Stimulated activated naive CD4-positive, alpha-beta T cell treated with Interleukin-2 at 50 U/mL for 16 hours (primary cell): Measurements from ENCODE around the gene EPHA5.
"Not testable (repeated sequence)": the region's sequence is repeated elsewhere in the genome, so short reads cannot be mapped to it uniquely, and the experiment has no call there.

Experiments used
- DNase-seq: peaks from one replicate; lab custom pipeline; 2025; lab: John Stamatoyannopoulos, UW

Gene EPHA5

DNA sequence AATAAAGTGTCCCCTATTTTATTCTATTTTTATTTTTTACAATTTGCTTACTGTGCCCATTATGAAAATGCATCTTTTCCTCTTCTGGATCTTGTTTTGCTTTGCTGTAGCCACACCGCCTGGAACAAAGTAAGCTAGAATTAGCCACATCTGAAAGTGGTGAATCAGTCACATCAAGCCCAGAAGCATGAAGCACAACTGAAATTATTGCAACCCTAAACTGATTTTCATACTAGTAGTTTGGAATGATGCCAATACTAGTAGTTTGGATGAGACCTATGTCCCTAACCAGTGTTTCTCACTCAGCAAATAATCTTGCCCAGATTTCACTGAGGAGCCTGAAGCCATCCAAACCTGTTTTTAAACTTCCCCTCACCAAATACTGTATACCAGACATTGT, 303.0 kb downstream of the EPHA5 start:
- no peak for DNase-seq

DNA sequence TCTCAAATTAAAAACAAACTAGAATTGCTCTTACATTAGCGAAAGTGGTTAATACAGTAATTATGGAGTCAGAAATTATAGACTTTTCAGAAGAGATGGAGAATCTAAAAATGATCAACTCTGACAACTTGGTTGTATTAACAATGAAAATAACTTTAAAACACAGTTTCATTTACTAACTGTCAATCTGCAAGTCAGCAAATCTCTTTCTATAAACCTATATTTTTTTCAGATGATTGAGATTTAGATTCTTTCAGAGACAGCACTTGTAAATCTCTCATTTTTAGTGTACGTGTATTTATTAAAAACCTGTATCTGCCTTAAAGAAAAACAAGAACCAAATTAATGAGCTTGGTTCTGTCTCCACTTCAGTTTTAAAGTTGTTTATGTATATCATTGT, 311.4 kb downstream of the EPHA5 start:
- no peak for DNase-seq

DNA sequence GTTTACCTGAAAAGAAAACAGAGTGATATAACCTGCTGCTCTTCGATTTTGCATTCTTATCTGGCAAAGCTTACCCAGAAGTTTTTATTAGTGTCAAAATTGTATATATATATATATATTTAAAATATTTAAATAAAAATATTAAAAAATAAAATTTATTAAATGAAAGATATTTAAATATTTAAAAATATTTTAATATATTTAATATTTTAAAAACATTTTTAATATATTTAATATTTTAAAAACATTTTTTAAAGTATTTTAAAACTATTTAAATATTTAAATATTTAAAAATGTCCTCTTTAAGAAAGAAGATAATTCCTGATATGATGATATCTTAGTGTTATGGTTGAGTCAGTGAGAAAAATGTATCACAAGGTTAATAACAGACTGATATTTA, 317.2 kb downstream of the EPHA5 start:
- DNase-seq = no peak

DNA sequence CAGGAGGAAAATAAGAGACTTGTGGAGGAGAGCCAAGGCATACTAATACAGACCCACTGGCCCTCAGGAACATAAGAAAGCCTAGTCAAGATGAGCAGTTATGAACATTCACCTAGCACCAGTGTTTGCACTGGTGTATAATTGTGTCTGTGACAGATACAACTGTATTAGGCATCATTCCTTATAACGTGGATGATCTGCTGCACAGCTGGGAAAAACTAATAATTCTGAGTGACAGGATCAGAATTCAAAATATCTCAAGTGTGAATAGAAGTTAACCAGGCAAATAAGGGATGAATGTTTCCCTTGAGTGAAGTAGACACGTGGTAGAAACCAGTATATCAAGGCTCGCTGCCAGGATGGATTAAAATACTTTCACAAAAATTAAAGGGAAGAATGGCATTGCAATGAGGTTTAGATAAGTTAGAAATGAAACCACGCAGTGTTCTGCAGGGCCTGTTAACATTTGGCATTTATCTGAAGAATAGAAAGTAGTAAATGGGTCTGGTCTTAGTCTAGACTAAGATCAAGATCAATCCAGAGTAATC, 325.9 kb downstream of the EPHA5 start:
- DNase-seq = no peak

DNA sequence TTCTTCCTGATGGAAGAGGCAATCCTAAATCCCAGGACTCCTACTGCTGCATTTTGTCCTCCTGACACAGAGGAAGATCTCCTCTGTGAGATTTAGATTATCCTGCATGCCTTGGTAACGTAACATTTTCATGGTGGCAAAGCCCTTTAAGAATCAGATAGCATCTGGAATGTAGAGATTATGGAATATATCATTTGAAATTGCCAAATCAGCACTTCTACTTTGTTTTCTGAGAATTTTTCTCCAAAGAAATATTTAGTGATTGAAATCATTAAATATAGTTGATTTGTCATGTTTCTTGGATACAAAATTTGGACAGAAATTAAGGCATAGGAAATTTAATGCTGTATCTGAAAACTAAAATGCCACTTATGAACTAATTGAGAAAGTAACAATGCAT, 326.9 kb downstream of the EPHA5 start:
- DNase-seq = no peak

DNA sequence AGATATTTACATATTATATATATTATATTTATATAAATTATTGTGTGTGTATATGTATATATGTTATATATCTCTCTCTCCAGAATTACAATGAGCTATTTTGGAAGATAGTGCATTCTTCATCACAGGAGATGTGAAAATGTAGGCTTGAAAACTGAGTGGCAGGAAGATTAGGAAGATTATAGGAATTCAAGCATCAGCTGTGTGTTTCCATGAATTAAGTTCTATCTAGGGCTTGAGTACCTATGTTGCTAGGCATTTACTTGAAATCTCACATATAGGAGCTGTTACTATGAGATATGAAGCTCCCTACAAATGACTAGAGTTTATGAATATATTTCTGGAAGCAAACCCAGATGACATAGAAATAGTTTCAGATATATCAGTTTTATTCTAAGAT, 328.7 kb downstream of the EPHA5 start:
- DNase-seq = no peak

DNA sequence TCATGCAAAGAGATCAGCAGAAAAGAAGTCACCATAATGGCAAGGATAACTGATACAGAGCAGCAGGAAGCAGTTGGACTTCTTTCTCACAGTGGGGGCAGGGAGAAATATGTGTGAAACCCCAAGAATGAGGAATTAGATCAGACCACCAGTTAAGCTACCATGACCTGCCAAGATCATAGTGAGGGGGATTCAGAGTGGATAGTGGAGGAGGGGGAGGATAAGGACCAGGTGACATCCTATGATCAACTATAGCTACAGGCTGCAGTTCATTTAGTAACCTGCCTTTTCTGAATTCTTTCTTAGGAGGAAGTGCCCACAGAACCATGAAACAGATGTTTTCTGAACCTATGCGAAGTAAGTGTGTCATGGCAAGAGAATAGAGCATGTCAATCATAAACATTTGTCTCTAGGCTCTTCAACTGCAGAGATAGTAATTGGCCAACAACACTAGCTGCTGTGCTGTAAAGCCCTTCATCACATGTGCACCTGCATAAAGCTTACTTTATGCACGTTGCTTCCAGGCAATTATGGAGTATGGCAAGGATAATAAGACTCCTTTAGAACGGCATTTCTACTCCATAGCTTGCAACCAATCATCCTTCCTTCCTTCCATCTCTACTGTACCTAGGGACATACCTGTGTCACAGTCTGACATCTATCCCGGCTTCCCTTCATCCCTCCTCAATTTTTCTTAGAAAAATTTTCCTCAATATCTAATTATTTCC, 329.7 kb downstream of the EPHA5 start:
- no peak for DNase-seq

DNA sequence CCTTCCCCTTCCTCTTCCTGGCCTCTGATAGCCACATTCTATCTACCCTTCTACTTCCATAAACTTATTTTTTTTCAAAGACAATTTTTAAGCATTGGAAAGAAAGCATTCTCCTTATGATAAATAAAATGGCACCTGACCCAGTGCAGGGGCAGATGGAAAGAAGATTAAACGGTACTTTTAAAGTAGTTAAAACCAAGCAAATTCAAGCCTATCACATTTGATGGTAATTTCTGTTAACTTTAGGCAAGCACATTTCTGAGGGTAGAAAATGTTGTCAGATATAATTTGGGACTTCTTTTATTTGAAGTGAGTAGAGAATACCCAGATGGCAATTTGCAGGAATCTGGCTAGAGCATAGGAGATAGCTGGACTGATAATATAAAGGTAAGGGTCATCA, 332.9 kb downstream of the EPHA5 start:
- DNase-seq = no peak

DNA sequence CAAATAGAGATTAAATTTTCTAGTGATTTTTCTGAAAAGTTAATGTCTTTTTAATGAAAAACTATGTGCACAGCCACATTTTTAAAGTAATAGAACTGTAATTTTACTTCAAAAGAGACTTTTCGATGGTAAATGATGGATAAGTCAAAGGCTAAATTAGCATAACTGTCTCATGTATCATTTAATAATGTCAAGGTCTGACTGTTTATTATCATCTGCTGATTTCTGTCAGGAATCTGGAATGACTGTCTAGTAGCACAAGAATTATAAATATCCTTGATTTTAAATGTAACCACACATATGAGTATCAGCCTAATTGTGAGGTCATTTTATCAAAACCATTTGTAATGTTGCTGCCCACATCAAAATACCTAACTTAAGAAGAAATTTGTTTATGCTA, 333.8 kb downstream of the EPHA5 start:
- no peak for DNase-seq

DNA sequence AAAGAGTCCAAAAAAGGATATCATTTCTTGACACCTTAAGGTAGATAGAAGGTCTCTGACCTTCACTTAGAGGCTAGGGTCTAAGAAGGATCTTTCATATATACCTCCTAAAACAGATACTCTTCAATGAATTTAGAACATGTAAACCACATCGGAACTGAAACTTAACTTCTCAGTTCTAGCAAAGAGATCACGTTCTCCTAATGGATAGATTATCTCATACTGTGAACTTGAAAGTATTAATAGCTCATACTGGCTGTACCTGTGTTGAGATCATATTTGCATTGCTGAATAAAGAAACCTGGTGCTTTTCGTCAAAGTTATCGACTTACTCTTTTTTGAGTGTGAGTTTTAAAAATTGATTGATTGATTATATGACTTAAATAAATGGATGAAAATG, 353.8 kb downstream of the EPHA5 start:
- no peak for DNase-seq

DNA sequence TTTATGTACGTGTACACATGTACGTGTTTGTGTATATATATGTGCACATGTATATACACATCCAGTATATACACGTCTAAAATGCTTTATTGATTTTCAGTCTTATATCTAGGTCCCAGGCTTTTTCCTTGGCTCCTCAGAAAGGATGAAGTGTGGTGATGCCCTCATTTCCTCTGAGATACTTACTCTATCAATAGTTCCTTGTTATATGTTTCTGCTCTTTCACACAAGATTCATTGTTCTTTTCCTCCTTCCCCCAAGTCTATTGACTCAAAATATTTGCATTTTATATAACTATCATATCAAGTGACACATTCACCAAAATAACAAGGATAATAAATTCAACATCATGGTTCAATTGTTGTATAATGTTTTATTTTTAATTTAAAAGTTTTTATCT, 359.2 kb downstream of the EPHA5 start:
- DNase-seq = no peak

DNA sequence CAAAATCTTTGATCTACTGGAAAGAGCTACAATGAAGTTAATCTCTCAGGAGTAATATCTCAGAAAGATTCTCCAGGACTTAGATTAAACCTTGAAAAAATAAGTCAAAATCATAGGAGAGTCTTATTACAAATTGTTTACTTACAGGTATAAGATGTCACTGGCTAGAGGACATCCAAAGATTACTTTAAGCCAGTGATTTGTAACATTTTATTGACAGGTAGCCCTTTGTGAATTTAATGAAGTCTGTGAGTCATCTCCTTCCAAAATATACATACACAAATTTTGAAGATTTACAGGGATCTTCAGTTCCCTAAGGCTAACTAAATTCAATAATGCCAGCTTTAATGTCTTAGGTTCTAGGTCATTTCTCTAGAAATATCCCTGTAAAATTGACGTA, 359.7 kb downstream of the EPHA5 start:
- DNase-seq = no peak

DNA sequence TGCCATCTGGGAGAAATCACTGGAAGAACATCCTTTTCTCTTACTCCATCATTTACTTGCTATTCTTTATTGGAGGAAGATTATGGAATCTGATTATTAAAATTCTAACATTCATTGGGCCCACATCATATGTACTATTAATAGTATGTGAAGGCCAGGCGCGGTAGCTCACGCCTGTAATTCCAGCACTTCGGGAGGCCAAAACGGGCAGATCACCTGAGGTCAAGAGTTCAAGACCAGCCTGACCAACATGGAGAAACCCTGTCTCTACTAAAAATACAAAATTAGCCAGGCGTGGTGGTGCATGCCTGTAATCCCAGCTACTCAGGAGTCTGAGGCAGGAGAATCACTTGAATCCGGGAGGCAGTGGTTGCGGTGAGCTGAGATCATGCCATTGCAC, 361.7 kb downstream of the EPHA5 start:
- not testable (repeated sequence) for DNase-seq

DNA sequence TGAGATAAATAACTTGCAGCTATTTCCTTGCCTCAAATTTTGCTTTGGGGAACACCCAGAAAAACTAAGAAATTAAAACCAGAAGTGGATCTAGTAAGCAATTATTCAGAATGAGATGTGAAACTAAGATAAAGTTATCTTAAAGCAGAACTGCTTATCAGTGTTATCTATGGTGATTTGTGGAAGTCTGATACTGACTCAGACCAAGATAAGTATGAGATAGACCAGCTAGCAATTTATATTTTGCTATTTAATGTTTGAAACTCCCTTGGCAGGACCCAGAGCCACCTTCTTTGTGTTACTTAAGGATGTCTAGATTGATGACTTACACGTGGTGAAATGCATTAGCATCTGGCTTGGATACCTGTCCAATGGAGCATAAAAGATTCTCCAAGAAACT, 368.1 kb downstream of the EPHA5 start:
- no peak for DNase-seq

DNA sequence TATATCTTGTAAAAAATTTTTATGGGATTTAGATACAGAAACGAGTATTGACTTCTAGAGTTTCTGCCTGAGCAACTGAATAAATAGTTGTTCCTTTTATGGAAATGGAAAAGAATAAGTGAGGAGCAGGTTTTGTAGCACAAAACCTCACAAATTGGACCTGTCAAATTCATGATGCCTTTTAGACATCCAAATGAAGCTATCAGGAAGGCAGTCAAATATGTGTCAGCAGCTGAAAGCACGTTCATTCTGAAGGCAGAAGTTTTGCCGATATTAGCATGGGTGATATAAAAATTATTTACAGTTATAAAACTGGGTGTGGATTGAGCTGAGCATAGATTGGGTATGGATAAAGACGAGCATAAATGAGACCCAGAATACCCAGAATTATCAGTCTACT, 374.0 kb downstream of the EPHA5 start:
- DNase-seq = no peak

DNA sequence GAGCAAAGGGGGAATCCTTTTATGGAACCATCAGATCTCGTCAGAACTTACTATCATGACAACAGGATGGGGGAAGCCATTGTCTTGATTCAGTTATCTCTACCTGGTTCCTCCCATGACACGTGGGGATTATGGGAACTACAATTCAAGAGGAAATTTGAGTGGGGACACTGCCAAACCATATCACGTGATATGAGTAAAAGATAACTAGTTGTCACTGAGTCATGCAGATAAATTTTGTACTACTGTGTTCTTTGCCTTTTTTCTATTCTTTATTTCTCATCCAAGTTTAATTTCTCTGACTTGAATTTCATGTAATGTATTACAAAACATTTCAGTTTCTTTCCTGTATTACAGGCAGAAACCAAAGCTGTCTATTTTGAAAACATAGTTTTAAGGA, 383.2 kb downstream of the EPHA5 start:
- DNase-seq = no peak
